ENCODE measurements around the gene ZNF835. TPM values are rescaled to one million over a fixed set of nuclear protein-coding genes. Genes with fewer than 3 reads are reported as not detected.

The ZNF835 gene
- total and polyA plus RNA-seq, 2 experiments from 2014 or later: 0.32 to 1.7 TPM

DNA sequence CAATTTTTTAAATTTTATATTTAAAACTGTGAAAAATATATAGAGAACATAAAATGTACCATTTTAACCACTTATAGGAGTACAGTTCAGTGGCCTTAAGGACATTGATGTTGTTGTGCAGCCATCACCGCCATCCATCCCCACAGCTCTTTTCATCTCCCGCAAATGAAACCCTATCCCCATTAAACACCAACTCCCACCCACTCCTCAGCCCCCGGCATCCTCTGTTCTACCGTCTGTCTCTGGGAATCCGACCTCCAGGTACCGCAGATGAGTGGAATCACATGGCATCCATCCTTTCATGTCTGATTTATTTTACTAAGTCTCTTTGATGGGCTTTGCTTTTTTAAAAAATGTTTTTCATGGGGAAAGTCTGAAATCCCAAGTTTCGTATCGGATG, 52.4 kb downstream of the ZNF835 start (continued):
- TF ChIP-seq, protein P1, sequence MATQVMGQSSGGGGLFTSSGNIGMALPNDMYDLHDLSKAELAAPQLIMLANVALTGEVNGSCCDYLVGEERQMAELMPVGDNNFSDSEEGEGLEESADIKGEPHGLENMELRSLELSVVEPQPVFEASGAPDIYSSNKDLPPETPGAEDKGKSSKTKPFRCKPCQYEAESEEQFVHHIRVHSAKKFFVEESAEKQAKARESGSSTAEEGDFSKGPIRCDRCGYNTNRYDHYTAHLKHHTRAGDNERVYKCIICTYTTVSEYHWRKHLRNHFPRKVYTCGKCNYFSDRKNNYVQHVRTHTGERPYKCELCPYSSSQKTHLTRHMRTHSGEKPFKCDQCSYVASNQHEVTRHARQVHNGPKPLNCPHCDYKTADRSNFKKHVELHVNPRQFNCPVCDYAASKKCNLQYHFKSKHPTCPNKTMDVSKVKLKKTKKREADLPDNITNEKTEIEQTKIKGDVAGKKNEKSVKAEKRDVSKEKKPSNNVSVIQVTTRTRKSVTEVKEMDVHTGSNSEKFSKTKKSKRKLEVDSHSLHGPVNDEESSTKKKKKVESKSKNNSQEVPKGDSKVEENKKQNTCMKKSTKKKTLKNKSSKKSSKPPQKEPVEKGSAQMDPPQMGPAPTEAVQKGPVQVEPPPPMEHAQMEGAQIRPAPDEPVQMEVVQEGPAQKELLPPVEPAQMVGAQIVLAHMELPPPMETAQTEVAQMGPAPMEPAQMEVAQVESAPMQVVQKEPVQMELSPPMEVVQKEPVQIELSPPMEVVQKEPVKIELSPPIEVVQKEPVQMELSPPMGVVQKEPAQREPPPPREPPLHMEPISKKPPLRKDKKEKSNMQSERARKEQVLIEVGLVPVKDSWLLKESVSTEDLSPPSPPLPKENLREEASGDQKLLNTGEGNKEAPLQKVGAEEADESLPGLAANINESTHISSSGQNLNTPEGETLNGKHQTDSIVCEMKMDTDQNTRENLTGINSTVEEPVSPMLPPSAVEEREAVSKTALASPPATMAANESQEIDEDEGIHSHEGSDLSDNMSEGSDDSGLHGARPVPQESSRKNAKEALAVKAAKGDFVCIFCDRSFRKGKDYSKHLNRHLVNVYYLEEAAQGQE (IDR thresholded peaks at IDR 0.05; ENCODE audit: unreplicated experiment): no peak

DNA sequence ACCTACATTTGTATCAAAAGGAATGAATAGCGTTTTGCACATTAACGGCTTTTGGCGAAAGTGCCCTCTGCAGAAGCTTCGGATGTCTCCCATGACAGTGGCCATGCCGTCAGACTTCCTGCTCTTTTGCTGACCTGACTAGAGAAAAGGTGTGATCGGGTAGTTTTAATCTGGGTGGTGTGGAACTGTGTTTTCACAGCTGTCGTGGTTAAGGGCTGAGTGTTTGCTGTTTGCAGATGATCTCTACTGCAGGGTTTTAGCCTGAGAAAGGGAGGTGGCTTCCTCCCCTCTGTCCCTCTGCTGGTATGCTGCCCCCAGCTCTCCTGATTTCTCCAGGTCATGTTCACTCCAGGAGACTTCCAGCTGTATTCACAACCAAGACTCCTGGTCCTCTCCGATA, 54.0 kb downstream of the ZNF835 start:
- peaks cover 11% of the 10 kb centered on the region; the same call in 1 of the 2 replicates for H3K79me2 ChIP-seq (replicated peaks; ENCODE audit: insufficient read depth)
- Mint-ChIP-seq H3K9me3 (peaks cover 91% of the 10 kb centered on the region), H3K36me3 (ENCODE audit: low read depth) (peaks cover 93% of the 10 kb centered on the region)

More for the DNA sequence above, 54.0 kb downstream of the ZNF835 start:
- Histone ChIP-seq H3K36me3 (ENCODE audit: insufficient read depth) (no peaks in the 10 kb centered on the region), H4K20me1 (replicated peaks; ENCODE audit: insufficient read depth) (no peaks in the 10 kb centered on the region), H3K9me2 (ENCODE audit: insufficient read depth) (no peaks in the 10 kb centered on the region), H3K4me3 (no peak overlapping the region), H3K27me3 (ENCODE audit: insufficient read depth) (no peaks in the 10 kb centered on the region), H3K4me2 (no peak overlapping the region), H3F3A (replicated peaks; ENCODE audit: low read depth) (no peaks in the 10 kb centered on the region), H3K27ac (ENCODE audit: low read depth) (no peak overlapping the region), H3K4me1 (ENCODE audit: insufficient read depth) (no peaks in the 10 kb centered on the region), H2AFZ (no peak overlapping the region)
- Mint-ChIP-seq H3K4me3 (no peak overlapping the region), H3K4me1 (no peaks in the 10 kb centered on the region), H3K27ac (no peak overlapping the region), H3K27me3 (ENCODE audit: insufficient read depth, low read depth, poor library complexity) (peaks cover 6% of the 10 kb centered on the region)
- ATAC-seq: no peak
- TF ChIP-seq, protein P2, sequence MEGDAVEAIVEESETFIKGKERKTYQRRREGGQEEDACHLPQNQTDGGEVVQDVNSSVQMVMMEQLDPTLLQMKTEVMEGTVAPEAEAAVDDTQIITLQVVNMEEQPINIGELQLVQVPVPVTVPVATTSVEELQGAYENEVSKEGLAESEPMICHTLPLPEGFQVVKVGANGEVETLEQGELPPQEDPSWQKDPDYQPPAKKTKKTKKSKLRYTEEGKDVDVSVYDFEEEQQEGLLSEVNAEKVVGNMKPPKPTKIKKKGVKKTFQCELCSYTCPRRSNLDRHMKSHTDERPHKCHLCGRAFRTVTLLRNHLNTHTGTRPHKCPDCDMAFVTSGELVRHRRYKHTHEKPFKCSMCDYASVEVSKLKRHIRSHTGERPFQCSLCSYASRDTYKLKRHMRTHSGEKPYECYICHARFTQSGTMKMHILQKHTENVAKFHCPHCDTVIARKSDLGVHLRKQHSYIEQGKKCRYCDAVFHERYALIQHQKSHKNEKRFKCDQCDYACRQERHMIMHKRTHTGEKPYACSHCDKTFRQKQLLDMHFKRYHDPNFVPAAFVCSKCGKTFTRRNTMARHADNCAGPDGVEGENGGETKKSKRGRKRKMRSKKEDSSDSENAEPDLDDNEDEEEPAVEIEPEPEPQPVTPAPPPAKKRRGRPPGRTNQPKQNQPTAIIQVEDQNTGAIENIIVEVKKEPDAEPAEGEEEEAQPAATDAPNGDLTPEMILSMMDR (conservative IDR thresholded peaks at IDR 0.05; ENCODE audit: low read depth in 2 of 2): no peak
- no peak for TF ChIP-seq JUNB (IDR thresholded peaks at IDR 0.05; ENCODE audit: unreplicated experiment)
- TF ChIP-seq, protein P3, sequence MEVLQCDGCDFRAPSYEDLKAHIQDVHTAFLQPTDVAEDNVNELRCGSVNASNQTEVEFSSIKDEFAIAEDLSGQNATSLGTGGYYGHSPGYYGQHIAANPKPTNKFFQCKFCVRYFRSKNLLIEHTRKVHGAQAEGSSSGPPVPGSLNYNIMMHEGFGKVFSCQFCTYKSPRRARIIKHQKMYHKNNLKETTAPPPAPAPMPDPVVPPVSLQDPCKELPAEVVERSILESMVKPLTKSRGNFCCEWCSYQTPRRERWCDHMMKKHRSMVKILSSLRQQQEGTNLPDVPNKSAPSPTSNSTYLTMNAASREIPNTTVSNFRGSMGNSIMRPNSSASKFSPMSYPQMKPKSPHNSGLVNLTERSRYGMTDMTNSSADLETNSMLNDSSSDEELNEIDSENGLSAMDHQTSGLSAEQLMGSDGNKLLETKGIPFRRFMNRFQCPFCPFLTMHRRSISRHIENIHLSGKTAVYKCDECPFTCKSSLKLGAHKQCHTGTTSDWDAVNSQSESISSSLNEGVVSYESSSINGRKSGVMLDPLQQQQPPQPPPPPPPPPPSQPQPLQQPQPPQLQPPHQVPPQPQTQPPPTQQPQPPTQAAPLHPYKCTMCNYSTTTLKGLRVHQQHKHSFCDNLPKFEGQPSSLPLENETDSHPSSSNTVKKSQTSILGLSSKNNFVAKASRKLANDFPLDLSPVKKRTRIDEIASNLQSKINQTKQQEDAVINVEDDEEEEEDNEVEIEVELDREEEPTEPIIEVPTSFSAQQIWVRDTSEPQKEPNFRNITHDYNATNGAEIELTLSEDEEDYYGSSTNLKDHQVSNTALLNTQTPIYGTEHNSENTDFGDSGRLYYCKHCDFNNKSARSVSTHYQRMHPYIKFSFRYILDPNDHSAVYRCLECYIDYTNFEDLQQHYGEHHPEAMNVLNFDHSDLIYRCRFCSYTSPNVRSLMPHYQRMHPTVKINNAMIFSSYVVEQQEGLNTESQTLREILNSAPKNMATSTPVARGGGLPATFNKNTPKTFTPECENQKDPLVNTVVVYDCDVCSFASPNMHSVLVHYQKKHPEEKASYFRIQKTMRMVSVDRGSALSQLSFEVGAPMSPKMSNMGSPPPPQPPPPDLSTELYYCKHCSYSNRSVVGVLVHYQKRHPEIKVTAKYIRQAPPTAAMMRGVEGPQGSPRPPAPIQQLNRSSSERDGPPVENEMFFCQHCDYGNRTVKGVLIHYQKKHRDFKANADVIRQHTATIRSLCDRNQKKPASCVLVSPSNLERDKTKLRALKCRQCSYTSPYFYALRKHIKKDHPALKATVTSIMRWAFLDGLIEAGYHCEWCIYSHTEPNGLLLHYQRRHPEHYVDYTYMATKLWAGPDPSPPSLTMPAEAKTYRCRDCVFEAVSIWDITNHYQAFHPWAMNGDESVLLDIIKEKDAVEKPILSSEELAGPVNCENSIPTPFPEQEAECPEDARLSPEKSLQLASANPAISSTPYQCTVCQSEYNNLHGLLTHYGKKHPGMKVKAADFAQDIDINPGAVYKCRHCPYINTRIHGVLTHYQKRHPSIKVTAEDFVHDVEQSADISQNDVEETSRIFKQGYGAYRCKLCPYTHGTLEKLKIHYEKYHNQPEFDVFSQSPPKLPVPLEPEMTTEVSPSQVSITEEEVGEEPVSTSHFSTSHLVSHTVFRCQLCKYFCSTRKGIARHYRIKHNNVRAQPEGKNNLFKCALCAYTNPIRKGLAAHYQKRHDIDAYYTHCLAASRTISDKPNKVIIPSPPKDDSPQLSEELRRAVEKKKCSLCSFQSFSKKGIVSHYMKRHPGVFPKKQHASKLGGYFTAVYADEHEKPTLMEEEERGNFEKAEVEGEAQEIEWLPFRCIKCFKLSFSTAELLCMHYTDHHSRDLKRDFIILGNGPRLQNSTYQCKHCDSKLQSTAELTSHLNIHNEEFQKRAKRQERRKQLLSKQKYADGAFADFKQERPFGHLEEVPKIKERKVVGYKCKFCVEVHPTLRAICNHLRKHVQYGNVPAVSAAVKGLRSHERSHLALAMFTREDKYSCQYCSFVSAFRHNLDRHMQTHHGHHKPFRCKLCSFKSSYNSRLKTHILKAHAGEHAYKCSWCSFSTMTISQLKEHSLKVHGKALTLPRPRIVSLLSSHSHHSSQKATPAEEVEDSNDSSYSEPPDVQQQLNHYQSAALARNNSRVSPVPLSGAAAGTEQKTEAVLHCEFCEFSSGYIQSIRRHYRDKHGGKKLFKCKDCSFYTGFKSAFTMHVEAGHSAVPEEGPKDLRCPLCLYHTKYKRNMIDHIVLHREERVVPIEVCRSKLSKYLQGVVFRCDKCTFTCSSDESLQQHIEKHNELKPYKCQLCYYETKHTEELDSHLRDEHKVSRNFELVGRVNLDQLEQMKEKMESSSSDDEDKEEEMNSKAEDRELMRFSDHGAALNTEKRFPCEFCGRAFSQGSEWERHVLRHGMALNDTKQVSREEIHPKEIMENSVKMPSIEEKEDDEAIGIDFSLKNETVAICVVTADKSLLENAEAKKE (CRISPR knock-in tag; IDR thresholded peaks at IDR 0.05): no peak
- DNase-seq (ENCODE audit: low spot score): no peak
